SIG-M5 (cell line): ENCODE results near the gene ADARB2.

ENCODE experiments used
- DNase-seq: peaks from one replicate; lab custom pipeline; 2025; lab: John Stamatoyannopoulos, UW

The ADARB2 gene

DNA sequence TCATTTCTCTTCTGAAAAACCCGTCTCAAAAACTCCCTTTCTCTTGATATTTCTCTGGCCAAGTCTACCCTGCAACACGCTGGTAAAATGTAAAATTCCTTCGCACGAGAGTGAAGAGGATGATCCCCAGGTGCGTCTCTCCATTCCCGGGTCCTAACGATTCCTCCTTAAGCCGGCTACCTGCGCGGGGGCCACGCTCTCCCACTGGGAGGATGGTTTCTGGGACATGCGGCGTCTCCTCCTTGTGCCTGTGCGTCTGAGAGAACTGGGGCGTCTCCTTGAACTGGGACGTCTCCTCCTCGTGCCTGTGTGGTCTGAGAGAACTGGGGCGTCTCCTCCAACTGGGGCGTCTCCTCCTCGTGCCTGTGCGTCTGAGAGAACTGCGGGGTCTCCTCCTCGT is 531.2 kb downstream of the ADARB2 start:
- DNase-seq, result no peak

GRCh38 chr10:1205450-1206030 is 531.8 kb downstream of the ADARB2 start:
- DNase-seq, result no peak

- DNase-seq, result no peak
These were observed 532.6 kb downstream of the ADARB2 start for GRCh38 chr10:1204434-1205326.

DNA sequence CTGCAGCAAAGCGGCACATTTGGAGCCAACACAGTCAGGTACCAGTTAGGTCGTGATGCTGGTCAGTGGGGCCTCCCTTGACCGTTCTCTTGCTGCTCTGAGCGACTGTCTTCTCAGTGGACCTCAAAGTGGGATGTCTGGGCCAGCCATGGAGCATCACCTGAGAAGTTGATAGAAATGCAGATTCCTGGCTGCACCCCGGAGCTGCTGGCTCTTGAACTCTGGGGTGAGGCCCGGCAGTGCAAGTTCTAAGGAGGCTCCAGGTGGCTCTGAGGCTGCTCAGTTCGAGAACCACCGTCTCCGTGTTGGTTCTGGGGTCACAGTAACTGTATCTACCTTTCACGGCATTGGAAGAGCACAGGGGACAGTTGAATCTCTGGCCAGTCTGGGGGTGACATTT is 533.6 kb downstream of the ADARB2 start:
- no peak for DNase-seq

DNA sequence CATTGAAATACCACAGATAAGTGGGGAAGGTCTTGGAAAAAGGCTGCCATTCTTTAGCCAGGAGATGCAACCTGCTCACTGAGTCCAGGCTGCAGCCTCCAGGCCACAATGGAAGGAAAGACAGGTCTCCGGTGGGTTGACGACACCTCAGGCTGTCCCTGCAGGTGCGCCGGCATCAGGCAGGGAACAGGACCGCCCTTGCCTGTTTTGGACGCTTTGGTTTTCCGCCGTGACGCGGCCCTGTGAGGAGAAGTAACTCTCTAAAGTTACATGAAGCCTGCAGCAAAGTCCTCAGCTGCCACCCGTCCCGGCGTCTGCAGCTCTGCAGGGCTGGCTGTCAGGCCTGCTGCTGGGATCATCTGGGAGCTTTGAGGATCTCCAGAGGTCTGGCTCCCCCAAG is 534.1 kb downstream of the ADARB2 start:
- DNase-seq, result no peak

GRCh38 chr10:1202343-1202742 is 535.0 kb downstream of the ADARB2 start:
- DNase-seq, result no peak

DNA sequence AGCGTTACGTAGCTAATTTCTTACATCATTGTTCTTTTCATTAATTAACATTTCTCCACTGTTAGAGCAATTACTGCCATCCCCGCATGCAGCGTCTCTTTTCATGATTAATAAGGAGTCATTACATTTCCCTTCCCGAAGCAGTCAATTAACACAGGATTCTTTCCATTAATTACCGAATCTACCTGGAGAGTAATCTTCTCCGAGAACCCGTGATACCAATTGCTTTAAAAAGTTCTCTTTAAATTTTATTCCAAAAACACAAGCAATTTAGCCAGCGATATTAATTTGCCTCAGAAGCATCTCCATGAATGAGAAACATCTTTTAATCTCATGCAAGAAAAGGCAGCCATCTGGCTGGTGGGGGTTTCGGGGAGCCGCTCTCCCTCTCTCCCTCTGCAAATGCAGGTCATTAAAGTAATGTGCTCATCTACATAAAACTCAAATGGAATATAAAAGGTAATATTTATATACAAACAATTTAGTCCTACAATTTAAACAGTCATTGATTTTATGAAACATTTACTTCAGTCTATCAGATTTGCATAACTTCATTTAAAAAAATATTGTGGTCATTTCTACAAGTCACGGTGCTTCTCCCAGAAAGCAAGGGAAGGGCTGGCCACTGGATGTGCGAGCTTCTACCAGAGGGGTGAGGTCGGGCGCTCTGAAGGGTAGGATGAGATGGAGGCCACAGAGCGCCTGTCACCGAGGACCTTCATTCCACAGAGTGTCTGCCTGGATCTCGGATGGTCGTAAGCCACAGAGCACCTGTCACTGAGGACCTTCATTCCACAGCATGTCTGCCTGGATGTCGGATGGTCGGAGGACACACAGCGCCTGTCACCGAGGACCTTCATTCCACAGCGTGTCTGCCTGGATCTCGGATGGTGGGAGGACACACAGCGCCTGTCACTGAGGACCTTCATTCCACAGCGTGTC is 536.2 kb downstream of the ADARB2 start:
- DNase-seq, result no peak

DNA sequence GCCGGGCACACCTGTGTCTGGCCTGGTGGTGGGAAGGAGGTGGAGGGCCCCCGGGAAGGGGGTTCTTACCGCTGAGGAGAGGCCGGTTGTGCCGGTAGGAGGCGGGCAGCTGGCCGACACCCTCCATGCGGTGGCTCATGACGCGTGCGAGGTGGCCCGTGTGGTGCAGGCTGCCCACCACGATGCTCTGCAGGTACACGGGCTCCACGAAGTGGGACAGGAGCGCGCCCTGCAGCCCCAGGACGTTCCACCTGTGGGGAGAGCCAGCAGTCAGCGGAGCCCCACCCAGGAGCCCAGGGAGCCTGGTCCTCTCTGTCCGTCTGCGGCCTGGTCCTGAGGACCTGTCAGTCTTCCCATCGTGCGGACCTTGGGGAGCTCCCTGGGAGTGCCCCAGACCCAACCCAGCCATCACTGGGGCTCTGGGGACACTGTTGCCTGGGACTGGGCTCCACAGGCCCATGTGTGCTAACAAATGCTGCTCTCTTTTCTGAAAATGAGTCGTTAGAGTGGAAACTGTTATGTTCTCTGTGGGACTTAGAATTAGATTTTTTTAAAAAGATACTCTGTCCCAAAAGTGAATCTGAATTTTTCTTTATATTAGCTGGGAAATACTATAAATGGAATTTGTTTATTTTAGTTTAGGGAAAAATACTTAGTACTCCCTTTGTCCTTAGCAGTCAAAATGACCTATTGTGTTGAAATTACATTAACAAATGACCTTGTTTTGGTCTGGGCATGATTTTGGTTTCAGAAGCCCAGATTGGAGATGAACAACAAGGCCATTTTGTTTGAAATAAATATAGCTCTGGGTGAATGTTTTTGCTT is 537.2 kb downstream of the ADARB2 start:
- no peak for DNase-seq

- no peak for DNase-seq
These were observed 538.0 kb downstream of the ADARB2 start for GRCh38 chr10:1199345-1199673.

DNA sequence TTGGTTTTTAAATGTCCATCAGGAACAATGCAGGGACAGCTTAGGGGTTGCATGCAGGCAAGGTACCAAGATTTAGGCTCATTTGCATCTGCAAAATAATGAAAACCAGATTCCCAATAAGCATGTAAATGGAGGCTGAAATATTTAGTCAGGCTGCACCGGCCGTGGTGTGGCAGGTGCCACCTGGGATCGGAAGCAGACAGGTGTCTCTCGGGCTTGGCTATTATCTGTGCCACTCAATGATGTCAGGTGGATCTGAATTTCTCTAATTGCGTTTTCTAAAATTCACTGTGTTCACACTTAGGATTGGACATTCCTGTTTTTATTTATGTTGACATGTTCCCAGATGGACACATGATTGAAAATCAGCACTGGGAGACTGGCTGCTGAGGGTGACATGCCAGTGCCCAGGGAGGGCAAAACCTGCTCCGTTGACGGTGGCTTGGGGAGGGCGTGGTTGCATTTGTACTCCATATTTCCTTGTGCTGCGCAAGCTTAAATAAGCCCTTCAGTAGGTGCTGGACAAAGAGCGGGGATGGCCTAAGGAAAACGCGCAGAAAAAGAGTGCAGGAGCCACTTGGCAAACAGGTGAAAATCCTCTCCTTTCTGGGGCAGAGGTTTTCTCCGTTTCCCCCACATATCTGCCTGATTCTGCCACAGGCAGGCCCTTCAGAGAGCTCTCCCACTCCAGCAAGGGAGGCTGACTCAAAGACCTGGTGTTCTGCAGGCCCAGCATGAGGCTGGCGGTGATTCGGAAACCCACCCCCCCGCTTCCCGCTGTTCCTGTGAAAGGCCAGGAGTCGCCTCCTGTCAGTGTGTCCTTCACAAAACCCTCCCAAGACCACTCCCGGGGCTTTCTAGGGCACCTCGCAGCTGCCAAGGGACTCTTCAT is 538.6 kb downstream of the ADARB2 start:
- DNase-seq, result no peak

DNA sequence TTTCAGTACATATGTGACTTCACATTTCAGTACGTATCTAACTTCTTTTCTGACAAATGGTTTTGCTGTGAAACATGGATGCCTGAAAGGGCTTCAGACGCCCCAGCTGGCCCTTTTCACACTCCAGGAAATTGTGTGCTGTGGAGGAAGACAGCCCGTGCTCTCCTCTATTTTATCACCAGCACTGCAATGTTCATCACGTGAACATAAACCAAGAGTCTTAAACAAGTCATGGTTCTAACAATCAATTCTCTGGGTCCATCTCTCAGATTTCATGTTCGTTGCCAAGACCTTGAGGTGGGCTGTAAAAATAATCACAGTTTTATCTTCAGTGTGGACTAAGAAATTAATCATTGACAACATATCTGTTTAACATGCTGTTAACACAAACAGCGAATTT is 539.9 kb downstream of the ADARB2 start:
- DNase-seq, result no peak

GRCh38 chr10:1196656-1197055 is 540.7 kb downstream of the ADARB2 start:
- DNase-seq, result no peak

GRCh38 chr10:1195828-1196227 is 541.5 kb downstream of the ADARB2 start:
- no peak for DNase-seq

- DNase-seq, result no peak
These were observed 543.2 kb downstream of the ADARB2 start for GRCh38 chr10:1194161-1194560.

DNA sequence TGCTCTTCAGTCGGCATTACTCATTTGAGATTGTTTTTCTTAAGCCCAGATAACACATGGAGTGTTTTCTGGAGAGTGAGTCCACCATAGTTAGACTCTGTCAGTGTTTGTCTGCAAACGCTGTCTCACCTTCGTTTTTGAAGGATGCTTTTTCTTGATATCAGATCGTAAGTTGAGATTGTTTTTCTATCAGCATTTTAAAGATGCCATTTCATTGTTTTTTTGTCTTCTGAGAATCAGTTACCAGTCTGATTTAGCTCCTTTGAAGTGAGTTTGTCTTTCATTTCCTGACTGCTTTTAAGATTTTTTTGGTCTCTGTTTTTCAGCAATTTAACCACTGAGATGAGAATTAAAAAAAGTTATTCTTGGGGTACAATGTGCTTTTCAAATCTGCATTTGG is 543.8 kb downstream of the ADARB2 start:
- DNase-seq, result no peak

DNA sequence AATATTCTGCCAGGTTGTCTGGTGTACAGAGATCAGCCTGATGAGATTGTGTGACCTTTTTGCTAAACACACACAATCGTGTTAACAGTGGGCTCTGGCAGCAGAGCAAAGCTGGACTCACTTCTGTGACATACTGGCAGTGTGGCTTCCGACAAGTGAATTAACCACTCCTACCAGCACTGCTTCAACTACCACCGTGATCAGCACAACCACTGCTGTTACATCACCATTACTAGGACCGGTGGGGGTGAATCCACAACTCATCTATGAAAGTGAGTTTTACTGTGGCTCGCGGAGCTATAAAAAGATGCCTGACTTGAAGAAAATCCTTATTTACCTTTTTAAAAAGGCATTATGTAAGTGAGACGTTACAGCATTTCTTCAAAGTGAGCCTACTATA is 545.6 kb downstream of the ADARB2 start:
- no peak for DNase-seq

DNA sequence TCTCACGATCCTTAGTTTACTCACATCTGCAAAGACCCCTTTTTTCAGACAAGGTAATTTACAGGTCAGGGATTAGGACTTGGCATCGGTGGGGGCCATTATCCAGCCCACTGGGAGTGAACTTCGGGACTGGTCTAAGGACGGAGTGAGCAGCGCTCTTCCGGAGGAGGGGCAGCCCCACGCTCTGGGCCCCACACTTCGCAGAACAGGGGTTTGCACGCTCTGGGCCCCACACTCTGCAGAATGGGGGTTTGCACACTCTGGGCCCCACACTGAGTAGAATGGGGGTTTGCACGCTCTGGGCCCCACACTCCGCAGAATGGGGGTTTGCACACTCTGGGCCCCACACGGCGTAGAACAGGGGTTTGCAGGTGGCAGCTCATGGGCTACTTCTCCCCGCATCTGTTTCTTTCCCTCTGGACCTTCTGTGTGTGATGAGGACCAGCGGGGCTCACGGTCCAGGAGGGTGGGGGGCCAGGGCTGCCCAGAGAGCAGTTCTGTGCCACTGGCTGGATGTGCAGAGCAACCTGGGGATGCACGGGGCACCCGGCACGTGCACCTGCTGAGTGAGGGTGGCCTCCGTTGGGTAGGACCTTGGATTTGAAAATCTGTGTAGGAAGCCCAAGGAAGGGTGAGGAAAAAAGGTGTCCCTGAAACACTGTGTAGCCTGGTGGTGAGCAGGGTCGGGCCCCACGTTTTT is 546.4 kb downstream of the ADARB2 start:
- DNase-seq, result no peak

GRCh38 chr10:1190052-1190395 is 547.3 kb downstream of the ADARB2 start:
- DNase-seq, result no peak

DNA sequence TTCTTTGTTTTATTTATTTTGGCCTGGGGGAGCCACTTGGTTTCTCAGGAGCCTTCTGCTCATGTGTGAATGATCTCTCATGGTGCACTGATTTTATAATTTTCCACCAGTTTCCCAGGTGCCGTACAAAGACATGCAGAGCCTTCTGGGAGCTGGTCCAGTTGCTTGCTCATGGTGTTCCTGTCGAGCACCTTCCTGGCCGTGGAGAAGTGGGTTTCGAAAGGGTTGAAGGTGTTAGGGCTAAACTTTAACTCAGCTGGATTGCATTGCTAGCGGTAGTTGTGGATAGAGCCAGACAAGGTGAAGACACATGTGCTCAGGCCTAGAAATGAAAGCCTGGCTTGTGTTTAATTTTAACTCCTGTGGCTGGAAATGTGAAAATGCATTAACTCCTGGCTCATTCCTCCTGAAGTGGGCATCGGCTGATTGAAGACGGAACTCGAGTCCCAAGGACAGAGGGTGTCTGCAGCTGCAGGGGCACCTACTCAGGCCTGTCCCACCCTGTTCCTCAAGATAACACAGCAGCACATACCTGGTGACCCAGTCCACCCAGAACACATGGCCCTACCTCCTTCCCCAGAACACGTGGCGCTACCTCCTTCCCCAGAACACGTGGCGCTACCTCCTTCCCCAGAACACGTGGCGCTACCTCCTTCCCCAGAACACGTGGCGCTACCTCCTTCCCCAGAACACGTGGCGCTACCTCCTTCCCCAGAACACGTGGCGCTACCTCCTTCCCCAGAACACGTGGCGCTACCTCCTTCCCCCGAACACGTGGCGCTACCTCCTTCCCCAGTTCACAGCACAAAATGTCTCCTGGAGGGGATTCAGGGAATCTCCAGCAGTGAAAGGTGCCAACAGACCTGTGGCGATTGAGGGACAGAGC is 547.9 kb downstream of the ADARB2 start:
- DNase-seq, result no peak
